Urinary bladder (tissue), 4 donors: ENCODE measurements around the gene NDUFA13. TPM values are rescaled to one million over a fixed set of nuclear protein-coding genes. Genes with fewer than 3 reads are reported as not detected.

Experiments
- DNase-seq: peaks from one replicate; pipeline ENCODE4 v3.0.0-alpha.2; 2015; ENCODE audit errors: extremely low spot score
- H3K27ac ChIP-seq: one replicate; pipeline ENCODE4 v1.5.1; 2013; ENCODE audit warnings: low read depth, mild to moderate bottlenecking, moderate library complexity
- H3K36me3 ChIP-seq: one replicate; pipeline ENCODE4 v1.6.1; 2013; ENCODE audit warnings: mild to moderate bottlenecking, moderate library complexity; ENCODE audit not compliant: insufficient read depth
- H3K4me1 ChIP-seq: one replicate; pipeline ENCODE4 v1.6.1; 2013; ENCODE audit warnings: mild to moderate bottlenecking, moderate library complexity; ENCODE audit not compliant: insufficient read depth
- H3K4me3 ChIP-seq: one replicate; pipeline ENCODE4 v1.5.1; 2013; ENCODE audit warnings: low read depth, low read length
- WGBS: extraction: QIAGEN DNeasy Blood & Tissue Kit; methylation state at CpG from one replicate; pipeline ENCODE4 v1.1.7; 2013; 5-methylcytosine and 5-hydroxymethylcytosine counted together
- polyA plus RNA-seq: library from polyadenylated mRNA; stranded (reverse); fragments of 200-250 nt; gene quantifications from one replicate; pipeline ENCODE4 v1.2.3, GENCODE V29; 2013
- total RNA-seq: library from RNA; depleted of rRNA; stranded (reverse); fragments of >200 nt; gene quantifications from one replicate; pipeline ENCODE4 v1.2.3, GENCODE V29; 2014
- donor health status: healthy with polysubstance abuse.
- donor health status: healthy.

Gene NDUFA13
- total and polyA plus RNA-seq, 2 donors, result 74.7 to 318 TPM

DNA sequence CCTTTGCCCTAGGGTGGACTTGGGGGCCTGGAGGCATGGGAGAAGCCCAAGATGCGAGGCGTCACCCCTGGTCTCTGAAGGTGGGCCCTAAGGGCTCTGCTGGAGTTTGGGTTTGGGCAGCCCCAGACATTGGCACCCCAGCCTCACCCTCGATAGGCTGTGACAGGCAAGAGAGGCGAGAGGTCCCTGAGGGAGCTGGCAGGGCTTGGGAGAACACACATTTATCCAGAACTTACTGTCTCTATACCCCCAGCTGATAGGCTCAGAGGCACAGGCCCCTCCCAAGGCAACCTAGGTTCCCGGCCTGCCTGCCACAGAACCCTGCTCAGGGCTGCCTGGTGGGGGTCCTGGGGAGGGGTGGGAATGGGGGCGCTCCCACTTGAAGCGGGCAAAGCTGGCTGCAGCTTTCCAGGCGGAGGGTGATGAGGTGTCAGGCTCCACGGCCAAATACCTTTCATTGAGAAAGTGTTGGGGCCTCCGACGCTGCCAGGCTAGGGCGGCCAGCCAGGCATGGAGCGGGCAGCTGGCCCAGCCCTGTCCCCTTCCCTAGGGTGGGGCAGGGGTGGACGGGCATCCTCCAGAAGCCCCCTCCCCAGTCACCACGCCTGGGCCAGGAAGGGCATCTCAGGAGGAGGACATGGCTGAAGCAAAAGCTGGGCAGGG lies 31.8 kb downstream of the NDUFA13 start:
- 50% methylated on average over 15 of the region's 15 CpGs for WGBS
- no peaks in the 10 kb centered on the region for H3K4me1 ChIP-seq
- H3K36me3 ChIP-seq, result no peaks in the 10 kb centered on the region
- no peak overlapping the region for H3K27ac ChIP-seq
- H3K4me3 ChIP-seq, result no peak overlapping the region
- DNase-seq, result no peak

GRCh38 chr19:19548915-19549759 lies 33.1 kb downstream of the NDUFA13 start:
- no peak for DNase-seq
- no peaks in the 10 kb centered on the region for H3K36me3 ChIP-seq
- 68% methylated on average over 13 of the region's 13 CpGs for WGBS
- no peak overlapping the region for H3K4me3 ChIP-seq
- no peaks in the 10 kb centered on the region for H3K4me1 ChIP-seq
- H3K27ac ChIP-seq, result no peak overlapping the region

GRCh38 chr19:19549804-19550464 lies 33.9 kb downstream of the NDUFA13 start:
- H3K27ac ChIP-seq, result no peak overlapping the region
- H3K36me3 ChIP-seq, result no peaks in the 10 kb centered on the region
- no peaks in the 10 kb centered on the region for H3K4me1 ChIP-seq
- no peak for DNase-seq
- WGBS, result 64% methylated on average over 23 of the region's 23 CpGs
- H3K4me3 ChIP-seq, result no peak overlapping the region

- H3K4me3 ChIP-seq, result no peak overlapping the region
- no peak overlapping the region for H3K27ac ChIP-seq
- DNase-seq, result no peak
- no peaks in the 10 kb centered on the region for H3K4me1 ChIP-seq
- WGBS, result 20% methylated on average over 8 of the region's 8 CpGs
- H3K36me3 ChIP-seq, result no peaks in the 10 kb centered on the region
These were observed 34.5 kb downstream of the NDUFA13 start for GRCh38 chr19:19550485-19550929.

DNA sequence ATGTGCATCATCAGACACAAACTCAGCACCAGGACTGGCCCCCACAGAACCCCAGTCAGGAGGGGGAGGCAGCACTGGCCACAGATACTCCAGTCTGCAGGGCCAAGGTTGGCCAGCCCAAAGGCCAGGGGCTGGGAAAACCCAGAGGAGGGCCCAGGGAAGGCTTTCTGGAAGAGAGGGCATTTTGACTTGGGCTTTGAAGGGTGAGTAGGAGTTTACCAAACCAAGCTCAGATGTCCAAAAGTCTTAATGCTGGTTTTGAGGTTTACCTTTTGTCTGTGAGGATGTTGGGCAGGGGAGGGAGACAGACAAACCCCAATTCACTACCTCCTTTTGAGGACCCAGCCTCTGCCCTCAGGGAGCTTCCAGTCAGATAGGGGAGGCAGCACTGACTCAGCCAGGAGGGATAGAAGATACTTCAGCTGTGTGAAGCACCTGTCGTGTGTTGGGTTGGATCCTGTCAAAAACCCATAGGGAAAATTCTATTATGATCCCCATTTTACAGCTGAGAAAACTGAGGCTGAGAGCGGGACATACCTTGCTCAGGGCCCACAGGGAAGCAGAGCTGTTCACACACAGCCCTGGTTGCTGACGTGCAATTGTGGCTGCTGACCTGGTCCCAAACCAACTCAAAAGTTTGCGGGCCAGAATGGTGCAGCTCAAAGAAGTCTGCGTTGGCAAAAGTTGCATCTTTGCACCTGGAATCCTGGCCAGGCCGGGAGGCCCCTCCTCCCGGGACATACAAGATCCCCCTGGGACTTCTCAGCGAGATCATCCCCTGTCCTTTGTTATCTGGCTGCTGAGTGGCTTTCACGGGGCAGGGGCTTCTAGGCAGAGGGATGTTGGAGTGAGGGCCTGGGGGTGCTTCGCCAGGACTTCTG lies 35.2 kb downstream of the NDUFA13 start:
- Histone ChIP-seq H3K27ac (no peak overlapping the region), H3K4me3 (no peak overlapping the region), H3K4me1 (no peaks in the 10 kb centered on the region), H3K36me3 (no peaks in the 10 kb centered on the region)
- WGBS, result 73% methylated on average over 10 of the region's 10 CpGs
- no peak for DNase-seq

DNA sequence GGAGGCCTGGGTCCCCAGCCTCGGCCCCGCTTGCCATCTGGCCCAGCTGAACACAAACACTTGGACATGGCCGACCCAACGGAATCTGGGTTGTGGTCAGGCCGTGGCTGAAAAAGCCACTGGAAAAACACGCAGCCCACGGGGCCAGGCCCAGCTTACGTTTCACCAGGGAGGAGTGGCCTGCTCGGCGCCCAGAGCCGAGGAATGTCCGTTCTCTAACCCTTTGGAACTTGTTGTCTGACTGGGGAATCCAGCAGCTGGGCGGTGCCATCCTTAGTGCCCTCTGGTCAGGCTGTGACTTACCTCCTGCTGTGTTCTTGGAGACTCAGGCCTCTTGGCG lies 35.8 kb downstream of the NDUFA13 start:
- no peak for DNase-seq
- Histone ChIP-seq H3K36me3 (no peaks in the 10 kb centered on the region), H3K27ac (no peak overlapping the region), H3K4me3 (no peak overlapping the region), H3K4me1 (no peaks in the 10 kb centered on the region)
- 68% methylated on average over 14 of the region's 14 CpGs for WGBS

DNA sequence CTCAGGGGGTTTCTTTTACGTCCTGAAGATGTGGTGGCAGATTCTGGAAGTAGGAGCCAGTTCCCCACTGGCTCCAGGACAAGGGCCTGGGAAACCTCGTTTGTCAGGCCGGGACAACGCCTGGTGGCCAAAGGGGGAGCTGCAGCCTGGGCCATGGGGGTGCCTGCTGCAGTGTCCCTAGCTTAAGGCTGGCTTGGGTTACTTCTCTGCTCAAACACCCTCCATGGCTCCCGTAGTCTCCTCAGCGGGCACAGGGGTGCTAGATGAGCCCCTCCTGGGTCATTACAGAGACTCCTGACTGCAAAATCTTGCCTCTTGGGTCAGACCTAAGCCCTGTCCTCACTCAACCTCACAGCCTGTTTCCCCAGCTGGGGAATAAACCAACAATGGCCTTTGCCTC lies 36.8 kb downstream of the NDUFA13 start:
- no peak overlapping the region for H3K27ac ChIP-seq
- WGBS, result 56% methylated on average over 6 of the region's 6 CpGs
- H3K36me3 ChIP-seq, result no peaks in the 10 kb centered on the region
- no peaks in the 10 kb centered on the region for H3K4me1 ChIP-seq
- no peak for DNase-seq
- H3K4me3 ChIP-seq, result no peak overlapping the region

DNA sequence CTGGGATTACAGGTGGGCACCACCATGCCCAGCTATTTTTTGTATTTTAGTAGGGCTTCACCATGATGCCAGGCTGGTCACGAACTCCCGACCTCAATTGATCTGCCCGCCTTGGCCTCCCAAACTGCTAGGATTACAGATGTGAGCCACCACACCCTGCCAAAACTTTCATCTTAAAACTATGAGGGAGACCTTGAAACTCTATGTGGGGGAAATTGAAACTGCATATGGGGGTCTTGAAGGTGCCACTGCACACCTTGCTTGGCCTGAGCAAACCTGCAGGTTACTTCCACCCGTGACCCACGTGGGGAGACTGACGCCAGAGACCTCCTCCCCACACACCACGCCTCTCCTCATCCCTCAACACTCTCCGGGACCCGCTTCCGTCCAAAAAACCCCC lies 37.6 kb downstream of the NDUFA13 start:
- Histone ChIP-seq H3K27ac (no peak overlapping the region), H3K36me3 (no peaks in the 10 kb centered on the region), H3K4me1 (no peaks in the 10 kb centered on the region), H3K4me3 (no peak overlapping the region)
- no peak for DNase-seq
- 92% methylated on average over 10 of the region's 10 CpGs for WGBS

DNA sequence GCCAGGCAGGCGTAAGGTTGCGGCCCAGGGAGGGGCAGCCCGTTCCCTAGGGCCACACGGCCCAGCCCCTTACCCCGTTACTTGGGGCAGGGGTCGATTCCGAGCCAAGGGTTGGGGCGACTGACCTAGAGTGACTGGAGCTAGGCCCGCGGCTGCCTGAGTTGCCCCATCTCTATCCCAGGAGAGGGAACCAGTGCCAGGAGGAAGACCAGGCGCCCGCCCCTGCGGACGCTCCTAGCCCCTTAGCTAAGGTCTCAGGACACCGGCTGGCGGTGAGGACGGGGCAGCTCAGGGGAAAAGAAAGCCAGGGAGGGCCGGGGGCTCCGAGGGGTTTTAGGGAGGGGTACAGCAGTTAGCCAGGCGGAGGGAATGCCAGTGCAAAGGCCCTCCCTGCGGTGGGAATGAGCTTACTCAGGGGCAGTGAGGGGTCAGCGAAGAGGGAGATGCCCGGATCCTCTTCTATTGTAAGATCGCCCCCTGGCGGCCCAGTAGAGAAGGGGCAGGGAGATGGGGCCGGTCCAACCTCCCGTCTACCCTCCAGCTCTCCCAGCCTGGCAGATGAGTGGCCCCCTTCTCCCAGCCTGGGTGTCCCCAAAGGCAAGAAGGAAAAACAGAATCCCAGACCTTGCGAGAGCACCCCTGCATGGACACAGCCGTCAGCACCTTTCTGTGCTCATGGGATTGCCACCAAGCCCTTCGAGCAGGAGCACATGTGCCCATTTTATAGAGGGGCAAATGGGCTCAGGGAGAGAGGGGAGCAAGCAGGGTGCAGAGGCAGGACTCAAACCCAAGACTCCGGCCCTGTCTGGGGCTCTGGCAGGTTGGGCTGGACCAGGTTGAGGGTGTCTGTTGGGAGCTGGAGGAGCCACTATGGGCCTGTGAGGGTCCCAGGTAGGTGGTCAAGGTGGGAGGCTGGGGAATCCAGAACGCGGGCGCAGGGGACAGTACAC lies 38.3 kb downstream of the NDUFA13 start:
- H3K27ac ChIP-seq, result no peak overlapping the region
- no peaks in the 10 kb centered on the region for H3K36me3 ChIP-seq
- no peaks in the 10 kb centered on the region for H3K4me1 ChIP-seq
- H3K4me3 ChIP-seq, result no peak overlapping the region
- WGBS, result 68% methylated on average over 34 of the region's 34 CpGs
- DNase-seq, result no peak

DNA sequence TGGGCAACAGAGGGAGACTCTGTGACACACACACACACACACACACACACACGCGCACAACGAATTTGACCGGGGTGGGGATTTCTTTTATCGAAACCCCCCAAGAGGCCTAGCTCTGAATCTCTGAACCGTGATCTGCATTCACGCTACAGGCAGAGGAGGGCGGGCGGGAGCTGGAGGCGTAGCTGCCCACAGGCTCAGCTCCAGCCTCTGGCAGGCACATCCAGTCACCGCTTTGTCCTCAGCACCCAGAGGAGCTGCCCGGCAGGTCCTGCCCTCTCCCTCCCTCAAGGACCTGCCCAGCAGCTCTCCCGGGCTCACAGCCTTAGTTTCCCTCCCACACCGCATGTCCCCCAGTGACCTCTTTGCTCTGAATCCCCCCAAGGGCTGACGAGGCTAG lies 42.0 kb downstream of the NDUFA13 start:
- WGBS, result 82% methylated on average over 15 of the region's 15 CpGs
- Histone ChIP-seq H3K4me3 (no peak overlapping the region), H3K27ac (no peak overlapping the region), H3K4me1 (no peaks in the 10 kb centered on the region), H3K36me3 (no peaks in the 10 kb centered on the region)
- DNase-seq, result no peak

DNA sequence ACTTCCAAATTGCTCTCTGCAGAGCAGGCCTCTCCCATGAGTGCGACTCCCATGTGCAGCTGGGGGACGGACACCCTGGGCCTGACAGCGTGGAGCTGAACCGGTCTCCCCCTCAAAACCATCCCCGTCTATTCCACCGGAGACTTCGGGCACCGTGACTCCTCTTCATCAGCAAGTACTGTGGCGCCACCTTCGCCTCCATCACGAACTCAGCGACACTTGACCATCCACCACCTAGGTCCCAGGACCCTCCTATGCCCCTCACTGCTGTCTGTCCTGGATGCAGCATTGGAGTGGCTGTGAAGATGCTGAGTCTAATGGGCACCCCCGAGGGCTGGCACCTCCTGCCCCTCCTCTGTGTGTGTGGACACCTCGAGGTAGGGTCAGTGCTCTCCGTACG lies 42.6 kb downstream of the NDUFA13 start:
- DNase-seq, result no peak
- Histone ChIP-seq H3K4me1 (no peaks in the 10 kb centered on the region), H3K27ac (no peak overlapping the region), H3K4me3 (no peak overlapping the region), H3K36me3 (no peaks in the 10 kb centered on the region)
- 93% methylated on average over 16 of the region's 16 CpGs for WGBS

- Histone ChIP-seq H3K27ac (no peak overlapping the region), H3K4me1 (no peaks in the 10 kb centered on the region), H3K4me3 (no peak overlapping the region), H3K36me3 (no peaks in the 10 kb centered on the region)
- 58% methylated on average over 4 of the region's 4 CpGs for WGBS
- DNase-seq, result no peak
These were observed 43.9 kb downstream of the NDUFA13 start for GRCh38 chr19:19559931-19560330.
